WTC11 (cell line): Measurements from ENCODE around the gene GARS1.

Experiments
- CREM ChIP-seq: sonication (generic); formaldehyde crosslinking; IDR thresholded peaks from 2 replicates; pipeline ENCODE4 v1.8.1; 2022; ENCODE audit warnings: mild to moderate bottlenecking, missing genetic modification reagents, moderate library complexity
- CTCF ChIP-seq: fragments of 200-600 bp; IDR thresholded peaks from 2 replicates; pipeline ENCODE4 v1.8.0; 2022; ENCODE audit warnings: antibody characterized with exemption
- E2F4 ChIP-seq: sonication (generic); formaldehyde crosslinking; IDR thresholded peaks from 2 replicates; pipeline ENCODE4 v1.8.1; 2022; ENCODE audit warnings: low read depth, mild to moderate bottlenecking, moderate library complexity, missing genetic modification reagents, borderline replicate concordance
- GRHL2 ChIP-seq: fragments of 250-450 bp; sonication (Bioruptor Pico); IDR thresholded peaks from 2 replicates; pipeline ENCODE4 v1.8.0; 2022; ENCODE audit warnings: mild to moderate bottlenecking, moderate library complexity; ENCODE audit not compliant: insufficient replicate concordance, severe bottlenecking
- NFATC4 ChIP-seq: fragments of 250-450 bp; sonication (Bioruptor Pico); IDR thresholded peaks from 2 replicates; pipeline ENCODE4 v1.9.0; 2021; ENCODE audit warnings: mild to moderate bottlenecking
- NFE2L1 ChIP-seq: sonication (generic); formaldehyde crosslinking; IDR thresholded peaks from 2 replicates; pipeline ENCODE4 v1.8.1; 2023; ENCODE audit warnings: missing genetic modification reagents
- SMAD3 ChIP-seq: sonication (generic); formaldehyde crosslinking; IDR thresholded peaks from 2 replicates; pipeline ENCODE4 v1.8.0; 2022; ENCODE audit warnings: missing genetic modification reagents, mild to moderate bottlenecking, borderline replicate concordance
- SP1 ChIP-seq: sonication (generic); formaldehyde crosslinking; conservative IDR thresholded peaks from 2 replicates; pipeline ENCODE4 v1.8.1; 2022; ENCODE audit warnings: missing genetic modification reagents
- TEAD1 ChIP-seq: sonication (generic); formaldehyde crosslinking; IDR thresholded peaks from 2 replicates; pipeline ENCODE4 v1.8.0; 2022; ENCODE audit warnings: mild to moderate bottlenecking, missing genetic modification reagents
- TEAD4 ChIP-seq: sonication (generic); formaldehyde crosslinking; IDR thresholded peaks from 2 replicates; pipeline ENCODE4 v1.8.0; 2022; ENCODE audit warnings: mild to moderate bottlenecking, missing genetic modification reagents
- USF1 ChIP-seq: sonication (generic); formaldehyde crosslinking; IDR thresholded peaks from 2 replicates; pipeline ENCODE4 v1.8.0; 2022; ENCODE audit warnings: mild to moderate bottlenecking, missing genetic modification reagents
- USF2 ChIP-seq: sonication (generic); formaldehyde crosslinking; IDR thresholded peaks from 2 replicates; pipeline ENCODE4 v1.8.1; 2023; ENCODE audit warnings: mild to moderate bottlenecking, missing genetic modification reagents, moderate library complexity
- ZBTB21 ChIP-seq: sonication (generic); formaldehyde crosslinking; IDR thresholded peaks from 2 replicates; pipeline ENCODE4 v1.8.1; 2023; ENCODE audit warnings: mild to moderate bottlenecking, missing genetic modification reagents, borderline replicate concordance
- TF ChIP-seq, protein P1 (sequence below): sonication (generic); formaldehyde crosslinking; conservative IDR thresholded peaks from 2 replicates; pipeline ENCODE4 v1.8.1; 2023; ENCODE audit warnings: mild to moderate bottlenecking, low read depth, missing genetic modification reagents, moderate library complexity

- TF ChIP-seq CTCF (no peak), GRHL2 (CRISPR knock-in tag) (no peak), USF1 (CRISPR knock-in tag) (no peak), NFE2L1 (CRISPR knock-in tag) (no peak), USF2 (no peak), SP1 (no peak), ZBTB21 (no peak), E2F4 (CRISPR knock-in tag) (no peak), TEAD1 (no peak), SMAD3 (no peak), TEAD4 (no peak), NFATC4 (CRISPR knock-in tag) (no peak), CREM (CRISPR knock-in tag) (no peak)
- TF ChIP-seq, protein P1, sequence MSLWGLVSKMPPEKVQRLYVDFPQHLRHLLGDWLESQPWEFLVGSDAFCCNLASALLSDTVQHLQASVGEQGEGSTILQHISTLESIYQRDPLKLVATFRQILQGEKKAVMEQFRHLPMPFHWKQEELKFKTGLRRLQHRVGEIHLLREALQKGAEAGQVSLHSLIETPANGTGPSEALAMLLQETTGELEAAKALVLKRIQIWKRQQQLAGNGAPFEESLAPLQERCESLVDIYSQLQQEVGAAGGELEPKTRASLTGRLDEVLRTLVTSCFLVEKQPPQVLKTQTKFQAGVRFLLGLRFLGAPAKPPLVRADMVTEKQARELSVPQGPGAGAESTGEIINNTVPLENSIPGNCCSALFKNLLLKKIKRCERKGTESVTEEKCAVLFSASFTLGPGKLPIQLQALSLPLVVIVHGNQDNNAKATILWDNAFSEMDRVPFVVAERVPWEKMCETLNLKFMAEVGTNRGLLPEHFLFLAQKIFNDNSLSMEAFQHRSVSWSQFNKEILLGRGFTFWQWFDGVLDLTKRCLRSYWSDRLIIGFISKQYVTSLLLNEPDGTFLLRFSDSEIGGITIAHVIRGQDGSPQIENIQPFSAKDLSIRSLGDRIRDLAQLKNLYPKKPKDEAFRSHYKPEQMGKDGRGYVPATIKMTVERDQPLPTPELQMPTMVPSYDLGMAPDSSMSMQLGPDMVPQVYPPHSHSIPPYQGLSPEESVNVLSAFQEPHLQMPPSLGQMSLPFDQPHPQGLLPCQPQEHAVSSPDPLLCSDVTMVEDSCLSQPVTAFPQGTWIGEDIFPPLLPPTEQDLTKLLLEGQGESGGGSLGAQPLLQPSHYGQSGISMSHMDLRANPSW (CRISPR knock-in tag), result no peak
Observed at GRCh38 chr7:30563326-30563942, 31.2 kb upstream of the GARS1 start.
